ENCODE measurements around the gene CCR9.

The CCR9 gene

DNA sequence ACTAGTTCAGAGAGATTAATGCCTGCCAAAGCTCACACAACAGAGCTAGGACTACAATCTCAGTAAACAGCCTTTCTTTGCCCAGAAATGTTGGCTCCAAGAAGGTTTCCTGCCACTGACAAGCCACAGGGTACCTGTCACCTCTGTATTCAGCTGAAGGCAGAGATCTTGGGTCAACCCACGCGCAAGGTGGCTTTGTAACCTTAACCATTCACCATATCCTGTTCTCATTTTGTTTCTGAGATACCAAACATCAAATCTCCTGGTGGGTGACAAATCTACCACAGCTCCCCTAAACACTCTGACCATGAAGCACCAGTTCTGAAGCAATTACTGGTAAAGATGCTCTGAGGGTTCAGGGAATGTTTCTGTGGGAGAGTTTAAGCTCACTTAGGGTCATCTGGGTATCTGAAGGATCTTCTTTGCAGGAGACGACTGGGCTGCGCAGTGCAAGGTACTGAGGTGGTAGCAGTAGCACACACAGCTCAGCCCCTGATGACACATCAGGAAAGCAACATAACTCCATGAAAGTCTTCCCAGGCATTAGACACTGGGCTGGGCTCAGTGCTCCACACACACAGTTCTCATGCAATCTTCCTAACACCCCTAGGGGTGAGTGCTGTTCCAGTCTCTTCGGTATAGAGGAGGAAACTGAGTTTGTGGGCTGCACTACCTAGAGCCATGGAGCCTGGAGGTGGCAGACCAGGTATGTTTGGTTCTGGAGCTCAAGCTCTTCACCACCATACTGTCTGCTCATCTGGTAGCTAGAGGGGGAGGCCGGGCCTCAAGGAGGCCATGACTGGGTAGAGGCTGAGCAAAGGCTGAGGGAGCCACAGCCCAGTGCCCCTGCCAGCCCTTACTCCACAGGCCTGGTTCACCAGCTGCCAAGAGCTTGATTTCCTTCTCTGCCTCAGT is 64.6 kb downstream of the CCR9 start:
- CTCF ChIA-PET = interaction anchor here (1.0 to 2.8 kb wide), 5 partner anchors 11 to 128 kb away, joined by 3 to 20 read pairs (median 5); no protein-coding TSS in a partner anchor
- DNase-seq (ENCODE audit: extremely low spot score) = no peak
- POLR2A ChIA-PET = no interaction called here
- no peak for TF ChIP-seq CTCF (IDR thresholded peaks at IDR 0.05; ENCODE audit: control extremely low read depth, extremely low read depth, low read depth, missing control alignments)

GRCh38 chr3:45951946-45952345 is 65.6 kb downstream of the CCR9 start:
- no peak for TF ChIP-seq CTCF (IDR thresholded peaks at IDR 0.05; ENCODE audit: control extremely low read depth, extremely low read depth, low read depth, missing control alignments)
- CTCF ChIA-PET = interaction anchor here (0.8 to 2.8 kb wide), 8 partner anchors 12 to 191 kb away, joined by 3 to 20 read pairs (median 4); no protein-coding TSS in a partner anchor

GRCh38 chr3:45952456-45952855 is 66.1 kb downstream of the CCR9 start:
- DNase-seq (ENCODE audit: extremely low spot score) = no peak
- no peak for TF ChIP-seq CTCF (IDR thresholded peaks at IDR 0.05; ENCODE audit: control extremely low read depth, extremely low read depth, low read depth, missing control alignments)
- ChIA-PET POLR2A (no interaction called here), CTCF (interaction anchor here (0.8 to 2.8 kb wide), 10 partner anchors 10 to 192 kb away, joined by 3 to 20 read pairs (median 6); no protein-coding TSS in a partner anchor)

More at GRCh38 chr3:45951946-45952345, 65.6 kb downstream of the CCR9 start:
- POLR2A ChIA-PET = no interaction called here
- no peak for DNase-seq (ENCODE audit: extremely low spot score)

Data from GM10248 (cell line).